Measurements from ENCODE around the gene POGZ.
A peak's percentile ranks its signal among the peaks of the same experiment; 100 is the strongest.
"Not testable (repeated sequence)": the region's sequence is repeated elsewhere in the genome, so short reads cannot be mapped to it uniquely, and the experiment has no call there.

Gene POGZ

DNA sequence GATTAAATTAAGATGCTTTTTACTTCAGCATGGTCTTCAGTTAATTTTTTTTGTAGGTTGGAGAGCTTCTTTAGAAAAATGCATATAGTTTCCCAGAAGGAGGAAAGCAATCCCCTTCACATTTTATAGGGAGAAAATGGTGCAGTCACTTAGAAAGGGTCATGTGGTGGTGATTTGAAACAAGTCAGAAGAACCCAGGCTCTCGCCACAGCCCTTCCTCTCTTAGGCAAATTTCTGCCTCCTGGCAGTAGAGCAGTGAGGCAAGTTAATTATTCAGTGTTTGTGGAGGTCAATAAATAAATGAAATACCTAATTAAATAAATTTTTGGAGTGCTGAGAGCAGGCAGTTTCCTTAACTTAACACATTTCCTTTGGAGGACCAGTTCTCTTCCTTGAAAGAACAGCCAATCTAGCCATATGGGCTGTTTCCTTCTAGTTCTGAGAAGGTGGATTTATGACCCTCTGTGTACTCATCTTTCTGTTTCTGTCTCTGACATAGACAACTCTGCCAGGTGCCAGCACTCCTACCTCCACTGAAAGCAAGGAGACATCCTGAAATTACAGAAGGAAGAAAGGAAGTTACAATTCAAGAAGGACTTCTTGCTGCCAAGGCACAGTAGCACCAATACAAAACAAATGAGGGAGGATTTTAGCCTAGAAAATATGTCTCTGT lies 19.0 kb upstream of the POGZ start:
- DNase-seq (ENCODE audit: low spot score) (no peak), FAIRE-seq (no peak)

DNA sequence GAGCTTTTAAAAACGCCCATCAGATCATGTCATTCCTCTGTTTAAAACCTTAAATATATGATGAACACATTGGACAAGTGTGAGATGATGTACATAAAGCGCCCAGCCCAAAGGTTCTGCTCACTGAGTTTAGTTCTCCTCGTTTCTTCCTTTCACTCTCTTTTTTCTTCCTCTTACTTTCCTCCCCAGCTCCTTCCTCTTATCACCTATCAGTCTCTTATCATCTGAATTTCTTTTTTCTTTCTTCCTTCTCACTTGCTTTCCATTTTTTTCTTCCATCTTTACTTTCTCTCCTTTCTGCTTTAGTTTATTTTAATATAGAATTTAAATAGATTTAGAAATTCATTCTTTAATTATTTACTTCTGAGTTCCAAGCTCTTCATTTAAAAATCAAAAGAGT lies 17.8 kb upstream of the POGZ start:
- FAIRE-seq (no peak), DNase-seq (ENCODE audit: low spot score) (no peak)

DNA sequence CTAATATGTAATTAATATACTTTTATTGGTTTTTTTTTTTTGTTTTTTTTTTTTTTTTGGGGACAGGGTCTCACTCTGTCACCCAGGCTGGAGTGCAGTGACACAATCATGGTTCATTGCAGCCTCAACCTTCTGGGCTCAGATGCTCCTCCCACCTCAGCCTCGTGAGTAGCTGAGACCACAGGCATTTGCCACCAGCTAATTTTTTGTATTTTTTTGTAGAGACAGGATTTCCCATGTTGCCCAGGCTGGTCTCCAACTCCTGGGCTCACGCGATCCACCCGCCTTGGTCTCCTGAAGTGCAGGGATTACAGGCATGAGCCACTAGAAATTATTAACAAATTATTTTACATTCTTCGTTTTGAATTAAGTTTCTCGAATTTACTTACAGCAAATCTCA lies 16.8 kb upstream of the POGZ start:
- DNase-seq (ENCODE audit: low spot score) (no peak), FAIRE-seq (no peak)

DNA sequence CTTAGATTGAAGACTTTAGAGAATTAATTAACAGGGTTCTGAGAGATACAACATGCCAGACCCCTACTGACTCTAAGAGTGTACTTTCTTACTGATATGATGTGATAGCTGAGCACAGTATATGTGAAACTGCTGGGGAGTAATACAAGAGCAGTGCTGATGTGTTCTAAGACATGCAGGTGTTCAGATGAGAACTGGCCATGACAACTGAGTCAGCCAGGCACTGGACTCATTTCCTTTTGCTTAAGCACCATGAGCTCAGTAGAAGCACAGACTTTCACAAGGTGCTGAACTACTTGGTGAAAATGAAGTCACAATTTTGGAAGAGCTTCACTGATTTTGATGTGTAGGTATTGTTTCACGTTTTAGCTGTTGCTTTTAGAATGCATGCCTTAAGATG lies 15.9 kb upstream of the POGZ start:
- no peak for DNase-seq (ENCODE audit: low spot score)
- no peak for FAIRE-seq

DNA sequence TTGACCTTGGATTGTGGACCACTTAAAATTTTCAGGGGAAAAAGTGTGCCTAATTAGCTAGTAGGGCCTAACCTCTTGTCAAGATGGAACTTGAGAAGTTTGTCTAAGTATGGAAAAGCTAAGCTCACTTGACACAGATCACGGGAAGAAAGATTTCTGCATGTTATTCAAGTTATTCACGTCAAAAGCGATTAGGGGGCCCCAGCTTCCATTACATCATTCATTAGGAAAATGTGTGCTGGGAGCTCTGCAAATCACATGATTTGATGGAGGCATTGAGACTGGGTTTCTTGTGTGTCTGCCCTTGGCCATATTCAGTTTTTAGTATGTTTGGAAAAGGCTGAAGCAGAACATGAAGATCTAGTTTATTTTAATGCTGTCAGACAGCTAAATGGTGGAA lies 15.5 kb upstream of the POGZ start:
- FAIRE-seq (no peak), DNase-seq (ENCODE audit: low spot score) (no peak)

DNA sequence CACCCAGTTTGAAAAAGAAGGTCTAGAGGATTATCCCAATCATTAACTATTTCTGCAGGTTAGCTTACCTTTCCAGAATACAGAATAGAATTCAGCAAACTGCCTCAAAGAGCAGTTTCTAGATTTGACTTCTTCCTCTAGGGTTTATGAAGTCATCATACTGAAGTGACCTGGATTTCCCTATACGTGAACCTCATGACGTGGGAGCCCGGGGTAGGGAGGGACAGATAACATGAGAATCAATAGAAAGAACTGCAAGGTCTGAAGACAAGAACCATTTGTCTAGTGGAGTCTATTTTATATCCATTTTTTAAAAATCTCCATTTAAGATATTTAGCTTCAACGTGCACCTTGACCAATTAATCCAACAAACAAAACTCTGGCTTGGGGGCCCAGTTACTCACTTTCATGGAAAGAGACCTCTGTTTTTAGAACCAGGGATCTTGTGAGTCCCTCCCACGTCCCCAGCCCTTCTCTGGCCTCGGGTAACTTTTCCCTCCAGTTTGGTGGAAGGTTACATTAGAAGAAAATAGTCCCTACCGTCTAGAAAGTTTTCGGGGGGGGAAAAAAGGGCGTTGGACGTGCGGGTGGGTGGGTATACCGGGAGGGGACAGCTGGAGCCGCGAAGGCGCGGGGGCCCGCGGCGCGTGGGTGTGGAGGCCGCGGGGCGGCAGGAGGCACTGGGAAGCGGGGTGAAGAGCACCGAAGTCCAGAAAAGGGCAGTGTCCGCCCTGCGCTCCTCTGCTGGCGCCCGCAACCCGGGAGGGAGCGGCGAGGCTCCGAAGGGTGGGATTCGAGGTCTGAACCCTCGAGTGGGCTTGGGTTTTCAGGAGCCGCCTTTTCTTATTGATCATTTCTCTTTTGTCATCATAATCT lies 13.8 kb upstream of the POGZ start:
- no peak for DNase-seq (ENCODE audit: low spot score)
- FAIRE-seq: no peak

DNA sequence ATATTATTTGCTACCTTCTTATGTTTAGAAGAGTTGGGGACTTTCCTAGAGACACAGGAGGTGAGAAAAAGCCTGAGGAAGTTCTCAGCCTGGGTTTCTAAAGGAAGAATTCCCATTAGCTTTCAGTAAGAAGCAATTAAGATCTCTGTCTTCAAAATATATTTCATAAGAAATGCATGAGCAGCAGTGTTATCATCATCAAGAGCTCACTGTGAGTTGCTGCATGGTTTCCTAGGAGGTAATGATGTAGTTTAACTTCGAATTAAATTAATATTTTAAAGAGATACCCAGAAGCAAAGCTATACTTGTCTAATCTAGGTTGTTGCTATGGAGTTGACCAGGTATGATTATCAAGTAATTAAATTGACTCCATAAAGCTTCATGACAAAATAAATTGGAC lies 5.7 kb upstream of the POGZ start:
- DNase-seq (ENCODE audit: low spot score): no peak
- FAIRE-seq: no peak

DNA sequence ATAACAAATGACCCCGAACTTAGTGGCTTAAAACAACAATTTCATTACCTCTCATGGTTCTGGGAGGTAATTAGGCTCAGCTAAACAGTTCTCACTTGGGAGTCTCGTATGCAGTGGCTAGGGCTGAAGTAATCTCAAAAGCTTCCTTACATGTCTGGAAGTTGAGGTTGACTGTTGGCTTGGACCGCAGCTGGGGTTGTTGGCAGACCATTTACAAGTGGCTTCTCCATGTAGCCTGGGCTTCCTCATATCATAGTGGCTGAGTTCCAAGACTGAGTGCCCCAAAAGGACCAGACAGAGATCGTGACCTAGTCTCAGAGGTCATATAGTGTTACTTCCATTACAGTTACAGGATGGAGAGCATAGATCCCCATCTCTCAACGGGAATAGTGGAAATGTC lies 2.4 kb upstream of the POGZ start:
- FAIRE-seq (no peak), DNase-seq (ENCODE audit: low spot score) (no peak)

DNA sequence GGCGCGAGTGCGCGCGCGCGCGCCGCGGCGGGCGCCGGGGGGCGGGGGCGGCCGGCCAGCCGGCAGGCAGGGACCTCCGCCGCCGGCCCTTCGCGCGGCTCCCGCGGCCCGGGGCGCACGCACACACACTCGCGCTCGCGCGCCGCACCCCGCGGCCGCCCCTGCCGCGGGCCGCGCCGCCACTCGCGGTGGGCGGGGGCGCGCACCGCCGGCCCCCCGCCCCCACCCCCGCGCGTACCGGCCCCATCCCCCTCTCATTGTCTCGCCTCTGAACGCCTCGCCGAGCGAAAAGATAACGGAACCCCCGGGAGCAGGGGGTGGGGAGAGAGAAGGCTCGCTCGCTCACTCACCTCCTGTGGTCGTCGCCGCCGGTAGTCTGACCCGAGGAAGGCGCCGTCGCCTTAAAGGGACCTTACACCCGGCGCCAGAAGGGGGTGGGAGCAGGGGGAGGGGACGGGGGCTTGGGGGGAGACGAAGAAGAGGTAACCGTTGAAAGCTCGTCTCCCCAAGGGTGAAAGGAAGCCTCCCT lies 428 bp downstream of the POGZ start:
- DNase-seq (ENCODE audit: low spot score) (peak; percentile 59), FAIRE-seq (no peak)

DNA sequence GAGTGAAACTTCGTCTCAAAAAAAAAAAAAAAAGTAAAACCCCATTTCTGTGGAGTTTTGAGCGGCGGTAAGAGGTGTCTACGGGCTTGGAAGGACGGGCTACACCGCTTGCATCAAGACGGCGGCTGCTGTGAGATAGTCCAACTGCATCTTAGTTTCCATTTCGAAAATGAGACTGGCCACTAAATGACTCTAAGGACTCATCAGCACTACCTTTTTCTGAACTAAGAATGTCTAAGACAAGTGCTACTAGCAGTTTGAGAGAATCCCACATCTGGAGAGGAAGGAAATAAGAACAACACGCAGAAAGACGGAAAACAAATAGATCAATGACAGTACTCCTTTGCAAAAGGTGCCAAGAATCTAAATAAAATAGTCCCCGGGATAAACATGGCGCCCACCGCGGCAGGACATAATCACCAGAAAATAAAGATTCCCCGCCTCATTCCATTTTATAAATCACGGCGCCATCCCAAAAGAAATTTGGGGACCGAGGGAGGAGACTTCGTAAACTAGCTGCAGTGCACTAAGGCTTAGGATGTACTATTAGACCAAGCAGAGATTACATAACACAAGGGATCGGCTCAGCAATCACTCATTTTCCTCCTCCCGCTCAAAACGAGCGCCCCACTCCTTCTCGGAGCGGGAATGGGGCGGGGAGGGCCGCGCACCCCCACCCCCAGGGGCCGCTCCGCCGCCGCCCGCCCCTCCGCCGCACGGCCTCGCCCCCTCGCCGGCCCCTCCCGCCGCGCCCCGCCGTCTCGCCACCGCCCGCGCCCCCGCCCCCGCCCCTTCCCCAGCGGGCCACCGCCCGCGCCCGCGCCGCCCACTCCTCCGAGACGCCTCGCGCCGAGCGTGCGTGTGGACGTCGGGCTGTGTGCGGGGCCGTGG lies 1.1 kb downstream of the POGZ start:
- no peak for FAIRE-seq
- peak; percentile 53 for DNase-seq (ENCODE audit: low spot score)

DNA sequence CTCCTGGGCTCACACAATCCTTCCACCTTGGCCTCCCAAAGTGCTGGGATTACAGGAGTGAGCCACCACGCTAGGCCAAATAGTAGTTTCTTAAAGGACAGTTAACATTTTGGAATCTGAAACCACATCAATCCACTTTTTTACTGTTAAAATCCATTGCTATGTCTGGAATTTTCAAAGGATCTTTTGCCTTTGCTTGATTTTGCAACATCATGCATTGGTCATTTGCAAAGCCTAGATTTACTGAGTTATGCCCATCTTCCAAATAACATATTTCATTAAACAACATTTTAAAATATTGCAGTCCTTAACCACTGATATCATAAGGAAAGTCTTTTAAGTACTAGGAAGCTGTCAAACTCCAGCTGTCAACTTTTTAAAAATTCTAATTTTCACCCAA lies 3.3 kb downstream of the POGZ start:
- DNase-seq (ENCODE audit: low spot score) (no peak), FAIRE-seq (no peak)

DNA sequence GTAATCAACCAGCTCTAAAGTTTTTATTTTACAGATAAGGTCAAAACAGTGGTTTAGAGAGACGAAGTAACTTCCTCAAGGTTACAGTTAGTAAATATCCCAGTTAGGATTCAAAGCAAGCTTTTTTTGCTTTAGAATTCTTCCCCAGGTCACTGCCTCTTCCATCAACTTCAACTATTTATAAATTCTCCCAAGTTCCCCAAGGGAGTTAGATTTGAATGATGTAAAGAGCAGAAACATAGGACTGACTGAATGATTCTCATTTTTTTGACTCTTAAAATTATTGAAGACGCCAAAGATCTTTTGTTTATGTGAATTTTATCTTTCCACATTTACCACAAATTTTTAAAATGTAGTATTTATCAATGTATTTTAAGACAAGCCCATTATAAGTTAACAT lies 4.1 kb downstream of the POGZ start:
- DNase-seq (ENCODE audit: low spot score) (no peak), FAIRE-seq (no peak)

DNA sequence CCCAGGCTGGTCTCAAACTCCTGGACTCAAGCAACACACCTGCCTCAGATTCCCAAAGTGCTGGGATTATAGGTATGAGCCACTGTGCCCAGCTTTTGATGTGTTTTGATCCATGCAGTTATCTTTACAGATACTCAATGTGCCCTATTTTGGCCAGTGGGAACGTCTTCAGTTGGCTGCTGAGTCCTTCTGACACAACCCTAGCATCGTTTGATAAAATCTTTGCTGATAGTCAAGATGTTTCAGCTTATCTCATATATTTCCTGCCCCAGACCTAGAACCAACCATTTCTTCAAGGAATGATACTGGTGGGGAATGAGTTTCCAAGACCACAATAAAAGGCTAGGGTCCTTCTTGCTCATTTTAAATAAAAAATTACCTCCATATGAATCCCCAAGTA lies 11.6 kb downstream of the POGZ start:
- DNase-seq (ENCODE audit: low spot score) (no peak), FAIRE-seq (no peak)

DNA sequence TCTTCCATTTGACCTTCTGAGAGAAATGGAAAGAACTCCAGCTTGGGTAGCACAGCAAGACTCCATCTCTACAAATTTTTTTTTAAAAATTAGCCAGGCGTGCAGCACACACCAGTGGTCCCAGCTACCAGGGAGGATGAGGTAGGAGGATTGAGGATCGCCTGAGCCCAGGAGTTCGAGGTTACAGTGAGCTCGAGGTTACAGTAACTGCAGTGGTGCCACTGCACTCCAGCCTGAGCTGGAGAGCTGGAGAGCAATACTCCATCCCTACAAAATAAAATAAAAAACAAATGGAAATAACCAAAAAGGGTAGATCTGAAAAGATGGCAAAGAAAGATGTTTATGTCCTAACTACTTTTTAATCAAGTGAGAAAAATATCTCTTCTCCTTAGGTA lies 14.5 kb downstream of the POGZ start:
- no peak for FAIRE-seq
- no peak for DNase-seq (ENCODE audit: low spot score)

DNA sequence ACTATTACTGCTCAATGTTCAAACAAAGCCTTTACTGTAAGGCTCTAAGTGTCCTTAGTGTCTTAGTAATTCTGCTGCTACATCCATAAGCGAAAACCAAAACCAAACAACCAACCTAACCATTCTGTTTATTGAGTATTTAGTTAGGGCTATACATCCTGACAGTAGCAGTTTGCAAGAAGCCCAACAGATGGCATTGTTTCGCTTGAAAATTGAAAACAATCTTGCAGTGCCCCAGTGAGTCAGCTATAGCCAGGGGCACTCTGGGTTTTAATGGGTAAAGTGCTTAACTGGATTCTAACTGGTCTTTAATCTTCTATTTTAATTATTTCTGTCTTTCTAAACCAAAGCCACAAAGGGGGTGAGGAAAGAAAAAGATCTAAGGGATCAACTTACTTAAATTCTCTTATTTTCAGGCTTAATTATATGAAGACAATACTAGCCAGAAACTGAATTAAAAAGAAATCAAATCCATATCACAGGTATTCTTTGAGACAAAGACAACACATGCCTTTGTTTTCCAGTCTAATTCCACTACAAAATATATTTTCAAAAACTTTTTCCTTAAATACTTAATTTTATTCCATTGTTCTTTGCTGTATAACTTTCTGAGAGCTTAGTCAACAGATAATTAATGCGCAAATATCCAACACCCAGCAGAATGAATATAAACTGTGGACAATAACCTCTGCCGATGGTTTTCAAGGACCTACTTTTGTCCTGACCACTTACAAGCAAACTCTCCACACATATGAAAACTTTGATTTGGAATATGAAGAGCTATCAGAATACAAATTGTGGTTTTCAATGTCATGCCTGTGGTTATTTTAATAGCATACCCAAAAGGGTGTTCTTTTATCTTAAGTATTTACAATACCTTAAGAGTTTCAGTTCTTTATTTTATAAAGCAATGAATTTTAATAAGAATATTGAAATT lies 15.2 kb downstream of the POGZ start:
- DNase-seq (ENCODE audit: low spot score) (peak; percentile 63), FAIRE-seq (peak; percentile 89)

DNA sequence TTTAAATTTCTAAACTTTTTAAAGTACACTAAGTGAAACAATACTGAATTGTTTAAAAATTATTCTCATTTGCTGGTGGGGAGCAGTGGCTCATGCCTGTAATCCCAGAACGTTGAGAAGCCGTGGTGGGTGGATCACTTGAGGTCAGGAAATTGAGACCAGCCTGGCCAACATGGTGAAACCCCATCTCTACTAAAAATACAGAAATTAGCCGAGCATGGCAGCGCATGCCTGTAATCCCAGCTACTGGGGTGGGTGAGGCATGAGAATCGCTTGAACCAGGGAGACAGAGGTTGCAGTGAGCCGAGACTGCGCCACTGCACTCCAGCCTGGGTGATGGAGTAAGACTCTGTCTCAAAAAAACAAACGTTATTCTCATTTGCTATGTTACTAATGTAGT lies 21.9 kb downstream of the POGZ start:
- FAIRE-seq; DNase-seq (ENCODE audit: low spot score): not testable (repeated sequence)

DNA sequence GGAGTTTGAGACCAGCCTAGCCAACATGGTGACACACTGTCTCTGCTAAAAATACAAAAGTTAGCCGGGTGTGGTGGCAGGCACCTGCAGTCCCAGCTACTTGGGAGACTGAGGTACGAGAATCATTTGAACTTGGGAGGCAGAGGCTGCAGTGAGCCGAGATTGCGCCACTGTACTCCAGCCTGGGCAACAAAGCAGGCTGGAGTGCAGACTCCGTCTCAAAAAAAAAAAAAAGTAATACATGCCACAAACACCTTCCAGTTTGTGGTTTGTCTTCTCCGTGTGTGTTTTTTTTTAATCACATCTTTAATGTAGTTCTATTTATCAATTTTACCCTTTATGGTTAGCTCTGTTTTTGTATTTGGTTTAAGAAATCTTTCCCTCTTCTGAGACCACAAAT lies 22.3 kb downstream of the POGZ start:
- no peak for FAIRE-seq
- no peak for DNase-seq (ENCODE audit: low spot score)

DNA sequence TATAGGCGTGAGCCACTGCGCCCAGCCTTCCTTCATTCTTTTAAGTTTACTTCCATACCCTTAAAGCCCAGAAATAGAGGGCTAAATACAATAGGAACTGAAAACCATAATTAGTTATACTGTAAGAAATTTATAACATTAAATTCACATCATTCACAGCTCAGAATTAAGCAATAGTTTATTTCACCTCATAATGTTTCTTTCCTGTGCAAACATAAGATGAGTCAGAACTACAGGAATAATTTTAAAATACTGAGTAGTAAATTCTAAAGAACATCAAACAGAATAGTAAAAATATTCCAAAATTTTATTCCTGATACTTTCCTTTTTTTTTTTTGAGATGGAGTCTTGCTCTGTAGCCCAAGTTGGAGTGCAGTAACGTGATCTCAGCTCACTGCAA lies 24.1 kb downstream of the POGZ start:
- DNase-seq (ENCODE audit: low spot score) (no peak), FAIRE-seq (no peak)

DNA sequence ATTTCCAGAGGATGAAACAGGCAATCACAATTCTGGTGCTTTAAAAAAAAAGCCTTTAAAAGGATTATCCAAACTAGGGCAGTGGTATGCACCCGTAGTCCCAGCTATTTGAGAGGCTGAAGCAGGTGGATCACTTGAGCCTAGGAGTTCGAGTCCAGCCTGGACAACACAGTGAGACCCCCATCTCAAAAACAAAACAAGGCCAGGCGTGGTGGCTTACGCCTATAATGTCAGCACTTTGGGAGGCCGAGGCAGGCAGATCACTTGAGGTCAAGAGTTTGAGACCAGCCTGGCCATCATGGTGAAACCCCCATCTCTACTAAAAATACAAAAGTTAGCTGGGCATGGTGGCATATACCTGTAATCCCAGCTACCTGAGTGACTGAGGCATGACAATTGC lies 25.5 kb downstream of the POGZ start:
- not testable (repeated sequence) for FAIRE-seq; DNase-seq (ENCODE audit: low spot score)

DNA sequence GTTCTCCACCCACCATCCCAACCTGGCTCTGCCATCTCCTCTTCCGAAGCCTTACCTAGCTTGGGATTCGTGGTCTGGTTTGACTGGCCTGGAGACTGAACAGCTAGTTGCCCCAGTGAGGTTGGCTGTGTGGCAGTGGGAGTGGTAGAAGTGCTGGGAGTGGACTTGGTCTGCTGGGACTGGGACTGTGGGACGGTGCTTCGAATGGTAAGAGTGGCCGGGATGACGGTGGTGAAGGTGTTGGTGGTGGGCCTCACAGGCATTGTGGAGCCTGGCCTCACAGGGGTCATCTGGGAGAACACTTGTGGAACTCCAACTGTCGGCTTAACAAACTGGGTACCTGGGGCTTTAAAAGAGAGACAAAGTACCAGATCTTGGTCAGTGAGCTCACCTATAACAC lies 31.2 kb downstream of the POGZ start:
- FAIRE-seq (no peak), DNase-seq (ENCODE audit: low spot score) (no peak)

DNA sequence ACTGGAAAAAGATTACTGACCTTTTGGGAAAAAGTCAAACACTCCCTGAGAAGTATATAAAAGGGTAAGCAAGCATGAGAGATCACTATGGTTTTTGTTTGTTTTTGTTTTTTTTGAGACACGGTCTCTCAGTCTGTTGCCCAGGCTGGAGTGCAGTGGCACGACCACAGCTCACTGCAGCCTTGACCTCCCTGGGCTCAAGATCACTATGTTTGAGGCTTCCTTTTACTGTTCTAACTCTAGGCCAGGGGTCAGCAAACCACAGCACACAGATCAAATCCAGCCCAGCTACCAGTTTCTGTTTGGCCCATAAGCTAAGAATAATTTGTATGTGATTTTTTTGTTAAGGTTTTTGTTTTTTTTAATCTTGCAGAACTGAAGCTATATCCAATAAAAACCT lies 34.2 kb downstream of the POGZ start:
- FAIRE-seq: no peak

More for the DNA sequence above, 34.2 kb downstream of the POGZ start:
- DNase-seq (ENCODE audit: low spot score): no peak
